Activated B cell treated with CpG ODN at 0.5 μM for 24 hours (primary cell): ENCODE data around the gene STIM1. TPM values are rescaled to one million over a fixed set of nuclear protein-coding genes. Genes with fewer than 3 reads are reported as not detected.

Source experiments
- ATAC-seq: fragments of 200-7000 bp; cut with Tn5 transposase; one replicate; pipeline ENCODE4 v1.10.0; 2021; ENCODE audit warnings: low read depth, mild to moderate bottlenecking, moderate library complexity
- CTCF ChIA-PET: fragments of 350-600 bp; sonication (Branson Sonifier 250); formaldehyde crosslinking; loops from one replicate; lab custom pipeline; 2021; ENCODE audit warnings: antibody characterized with exemption; lab: Charles Lee
- POLR2A ChIA-PET: fragments of 350-600 bp; sonication (Branson Sonifier 250); formaldehyde crosslinking; loops from one replicate; lab custom pipeline; 2021; ENCODE audit warnings: antibody characterized with exemption; lab: Charles Lee
- DNase-seq: peaks from one replicate; pipeline ENCODE4 v3.0.0; 2022
- H3K27ac Mint-ChIP-seq: one replicate; pipeline ENCODE4 v1.8.0; 2020; ENCODE audit warnings: mixed read lengths
- H3K27me3 Mint-ChIP-seq: one replicate; pipeline ENCODE4 v1.8.0; 2021; ENCODE audit warnings: mixed read lengths
- H3K36me3 Mint-ChIP-seq: one replicate; pipeline ENCODE4 v1.8.0; 2021; ENCODE audit warnings: low read depth, mixed read lengths
- H3K4me1 Mint-ChIP-seq: one replicate; pipeline ENCODE4 v1.8.0; 2021; ENCODE audit warnings: mixed read lengths
- H3K4me3 Mint-ChIP-seq: one replicate; pipeline ENCODE4 v1.8.0; 2020; ENCODE audit warnings: mild to moderate bottlenecking, mixed read lengths
- H3K9me3 Mint-ChIP-seq: one replicate; pipeline ENCODE4 v1.8.0; 2020; ENCODE audit warnings: mixed read lengths
- intact Hi-C: fragments of 100-400 bp; cut with micrococcal nuclease; formaldehyde crosslinking; loops from one replicate; pipeline ENCODE4 v1.15.1; 2024
- total RNA-seq: library from RNA; stranded (reverse); gene quantifications from 2 replicates; pipeline ENCODE4 v1.2.3, GENCODE V29; 2022
- TF ChIP-seq, protein P1 (sequence below): fragments of 200-600 bp; IDR thresholded peaks from one replicate; pipeline ENCODE4 v1.8.0; 2022; ENCODE audit warnings: antibody characterized with exemption, mild to moderate bottlenecking

The STIM1 gene
- total RNA-seq, 1 donor from 2014 or later: 38.4 TPM

DNA sequence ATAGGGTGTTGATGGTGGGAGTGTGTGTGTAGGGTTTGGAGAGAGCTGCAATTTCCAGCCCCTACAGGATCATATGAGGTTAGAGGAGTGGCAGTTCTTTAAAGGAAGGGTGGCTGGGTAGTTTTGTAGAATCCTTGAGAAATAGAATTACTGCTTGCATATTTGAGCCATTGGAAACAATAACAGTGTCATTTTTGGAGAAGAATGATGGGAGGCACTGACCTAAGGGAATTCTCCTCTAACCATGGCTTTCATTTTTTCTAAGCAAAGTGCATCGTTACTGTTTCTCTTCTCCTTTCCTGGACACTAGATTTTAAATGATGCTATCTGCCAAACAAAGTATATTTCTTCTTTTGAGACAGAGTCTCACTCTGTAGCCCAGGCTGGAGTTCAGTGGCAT is 172.3 kb downstream of the STIM1 start:
- TF ChIP-seq, protein P1, sequence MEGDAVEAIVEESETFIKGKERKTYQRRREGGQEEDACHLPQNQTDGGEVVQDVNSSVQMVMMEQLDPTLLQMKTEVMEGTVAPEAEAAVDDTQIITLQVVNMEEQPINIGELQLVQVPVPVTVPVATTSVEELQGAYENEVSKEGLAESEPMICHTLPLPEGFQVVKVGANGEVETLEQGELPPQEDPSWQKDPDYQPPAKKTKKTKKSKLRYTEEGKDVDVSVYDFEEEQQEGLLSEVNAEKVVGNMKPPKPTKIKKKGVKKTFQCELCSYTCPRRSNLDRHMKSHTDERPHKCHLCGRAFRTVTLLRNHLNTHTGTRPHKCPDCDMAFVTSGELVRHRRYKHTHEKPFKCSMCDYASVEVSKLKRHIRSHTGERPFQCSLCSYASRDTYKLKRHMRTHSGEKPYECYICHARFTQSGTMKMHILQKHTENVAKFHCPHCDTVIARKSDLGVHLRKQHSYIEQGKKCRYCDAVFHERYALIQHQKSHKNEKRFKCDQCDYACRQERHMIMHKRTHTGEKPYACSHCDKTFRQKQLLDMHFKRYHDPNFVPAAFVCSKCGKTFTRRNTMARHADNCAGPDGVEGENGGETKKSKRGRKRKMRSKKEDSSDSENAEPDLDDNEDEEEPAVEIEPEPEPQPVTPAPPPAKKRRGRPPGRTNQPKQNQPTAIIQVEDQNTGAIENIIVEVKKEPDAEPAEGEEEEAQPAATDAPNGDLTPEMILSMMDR: no peak
- Mint-ChIP-seq H3K36me3 (peaks cover 65% of the 10 kb centered on the region), H3K9me3 (peaks cover 7% of the 10 kb centered on the region), H3K4me1 (no peaks in the 10 kb centered on the region), H3K27ac (no peak overlapping the region), H3K27me3 (no peaks in the 10 kb centered on the region), H3K4me3 (no peak overlapping the region)
- ATAC-seq (no peak), DNase-seq (no peak)
- POLR2A ChIA-PET: no interaction called here
- intact Hi-C loops: no loop called here
- CTCF ChIA-PET: no interaction called here

DNA sequence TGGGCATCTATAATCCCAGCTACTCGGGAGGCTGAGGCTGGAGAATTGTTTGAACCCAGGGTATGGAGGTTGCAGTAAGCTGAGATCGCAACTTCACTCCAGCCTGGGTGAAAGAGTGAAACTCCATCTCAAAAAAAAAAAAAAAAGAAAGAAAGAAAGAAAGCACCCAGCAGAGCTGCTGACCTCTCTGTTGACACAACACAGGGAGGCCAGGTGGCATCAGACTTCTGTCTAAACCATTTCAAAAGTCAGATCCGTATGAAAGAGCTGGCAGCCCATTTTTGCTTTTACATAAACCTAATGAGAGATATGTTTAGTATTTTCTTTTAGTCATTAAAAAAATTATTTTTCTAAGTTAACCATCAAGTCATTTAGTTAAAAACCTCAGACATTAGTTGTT is 174.7 kb downstream of the STIM1 start:
- TF ChIP-seq, protein P1: no peak
- POLR2A ChIA-PET: no interaction called here
- CTCF ChIA-PET: interaction anchor here (1.3 kb wide), 1 partner anchor 181 kb away, joined by 3 read pairs; no protein-coding TSS in a partner anchor
- Mint-ChIP-seq H3K27me3 (no peaks in the 10 kb centered on the region), H3K27ac (no peak overlapping the region), H3K4me3 (no peak overlapping the region), H3K36me3 (peaks cover 52% of the 10 kb centered on the region), H3K4me1 (peaks cover 1% of the 10 kb centered on the region), H3K9me3 (peaks cover 3% of the 10 kb centered on the region)
- ATAC-seq (no peak), DNase-seq (no peak)
- intact Hi-C loops: no loop called here

DNA sequence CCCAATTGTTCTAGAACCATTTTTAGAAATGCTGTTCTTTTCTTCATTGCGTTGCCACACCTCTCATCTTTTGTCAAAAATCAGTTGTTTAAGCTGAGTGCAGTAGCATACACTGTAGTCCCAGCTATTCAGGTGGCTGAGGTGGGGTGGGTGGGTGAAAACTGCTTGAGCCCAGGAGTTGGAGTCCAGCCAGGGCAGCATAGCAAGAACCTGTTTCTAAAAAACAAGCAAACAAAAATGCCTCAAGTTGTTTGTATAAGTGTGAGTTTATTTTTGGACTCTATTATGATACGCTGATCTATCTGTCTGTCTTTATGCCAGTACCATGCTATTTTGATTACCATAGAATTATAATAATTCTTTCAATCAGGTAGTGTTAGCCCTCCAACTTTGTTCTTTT is 176.6 kb downstream of the STIM1 start:
- intact Hi-C loops: no loop called here
- TF ChIP-seq, protein P1: no peak
- Mint-ChIP-seq H3K9me3 (peaks cover 3% of the 10 kb centered on the region), H3K36me3 (peaks cover 41% of the 10 kb centered on the region), H3K4me3 (no peak overlapping the region), H3K27me3 (no peaks in the 10 kb centered on the region), H3K27ac (no peak overlapping the region), H3K4me1 (peaks cover 9% of the 10 kb centered on the region)
- ATAC-seq: no peak
- ChIA-PET CTCF (interaction anchor here (1.4 kb wide), 1 partner anchor 177 kb away, joined by 3 read pairs; the partner anchor contains the start of gene STIM1), POLR2A (no interaction called here)
- no peak for DNase-seq

DNA sequence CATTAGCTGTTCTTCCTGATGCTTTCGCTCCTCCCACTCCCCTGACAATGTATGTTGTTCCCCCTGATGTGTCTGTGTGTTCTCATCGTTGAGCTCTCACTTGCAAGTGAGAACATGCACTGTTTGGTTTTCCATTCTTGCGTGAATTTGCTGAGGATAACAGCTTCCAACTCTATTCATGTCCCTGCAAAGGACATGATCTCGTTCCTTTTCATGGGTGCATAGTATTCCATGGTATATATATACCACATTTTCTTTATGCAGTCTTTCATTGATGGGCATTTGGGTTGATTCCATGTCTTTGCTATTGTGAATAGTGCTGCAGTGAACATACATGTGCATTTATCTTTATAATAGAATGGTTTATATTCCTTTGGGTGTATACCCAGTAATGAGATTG is 180.5 kb downstream of the STIM1 start:
- no peak overlapping the region for H3K27ac Mint-ChIP-seq
- peaks cover 9% of the 10 kb centered on the region for H3K4me1 Mint-ChIP-seq
- peaks cover 3% of the 10 kb centered on the region for H3K9me3 Mint-ChIP-seq
- CTCF ChIA-PET: no interaction called here
- H3K27me3 Mint-ChIP-seq: no peaks in the 10 kb centered on the region
- ATAC-seq: no peak
- POLR2A ChIA-PET: interaction anchor here (0.6 kb wide), 1 partner anchor 108 kb away, joined by 4 read pairs; no protein-coding TSS in a partner anchor
- intact Hi-C loops: no loop called here
- TF ChIP-seq, protein P1: no peak
- H3K4me3 Mint-ChIP-seq: no peak overlapping the region
- no peak for DNase-seq
- H3K36me3 Mint-ChIP-seq: peaks cover 31% of the 10 kb centered on the region

DNA sequence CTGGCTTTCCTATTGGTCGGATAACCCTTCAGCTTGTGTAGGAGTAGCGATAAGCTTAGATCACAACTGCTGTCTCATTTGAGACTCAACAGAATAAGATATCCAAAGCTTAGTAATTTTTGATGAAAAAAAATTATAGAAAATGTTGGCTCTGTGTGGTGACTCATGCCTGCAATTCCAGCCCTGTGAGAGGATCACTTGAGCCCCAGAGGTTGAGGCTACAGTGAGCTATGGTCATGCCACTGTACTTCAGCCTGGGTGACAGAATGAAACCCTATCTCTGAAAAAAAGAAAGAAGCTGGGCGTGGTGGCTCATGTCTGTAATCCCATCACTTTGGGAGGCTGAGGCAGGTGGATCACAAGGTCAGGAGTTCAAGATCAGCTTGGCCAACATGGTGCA is 183.5 kb downstream of the STIM1 start:
- intact Hi-C loops: no loop called here
- peaks cover 11% of the 10 kb centered on the region for H3K4me1 Mint-ChIP-seq

More for the DNA sequence above, 183.5 kb downstream of the STIM1 start:
- ChIA-PET POLR2A (no interaction called here), CTCF (interaction anchor here (0.8 to 0.9 kb wide), 2 partner anchors 34 to 189 kb away, joined by 3 to 4 read pairs; no protein-coding TSS in a partner anchor)
- no peak for ATAC-seq
- no peak overlapping the region for H3K27ac Mint-ChIP-seq
- H3K27me3 Mint-ChIP-seq: no peaks in the 10 kb centered on the region
- no peak for DNase-seq
- peaks cover 17% of the 10 kb centered on the region for H3K36me3 Mint-ChIP-seq
- TF ChIP-seq, protein P1: no peak
- H3K9me3 Mint-ChIP-seq: peaks cover 3% of the 10 kb centered on the region
- no peak overlapping the region for H3K4me3 Mint-ChIP-seq
